Suprapubic skin (tissue), 4 donors: ENCODE results near the gene RAPGEF6. TPM values are rescaled to one million over a fixed set of nuclear protein-coding genes. Genes with fewer than 3 reads are reported as not detected.
A peak's percentile ranks its signal among the peaks of the same experiment; 100 is the strongest.

Experiments used
- DNase-seq, 2 donors: peaks; one replicate each; pipeline ENCODE4 v3.0.0-alpha.2; 2019; ENCODE audit warnings: low spot score in 2 of 2
- H3K27ac ChIP-seq: fragments of 200-600 bp; sonication (generic); one replicate; pipeline ENCODE4 v1.5.1; 2019
- H3K27me3 ChIP-seq: fragments of 200-600 bp; sonication (generic); one replicate; pipeline ENCODE4 v1.5.1; 2019
- H3K36me3 ChIP-seq: fragments of 200-600 bp; sonication (generic); one replicate; pipeline ENCODE4 v1.5.1; 2019
- H3K4me1 ChIP-seq: fragments of 200-600 bp; sonication (generic); one replicate; pipeline ENCODE4 v1.5.1; 2019
- H3K4me3 ChIP-seq: fragments of 200-600 bp; sonication (generic); one replicate; pipeline ENCODE4 v1.5.1; 2019; ENCODE audit warnings: mild to moderate bottlenecking
- H3K9me3 ChIP-seq: fragments of 200-600 bp; sonication (generic); one replicate; pipeline ENCODE4 v1.5.1; 2019
- CTCF ChIP-seq, 2 donors: fragments of 200-600 bp in 1 of 2; fragments of 450-650 bp in 1 of 2; sonication (generic) in 1 of 2; IDR thresholded peaks; one replicate each; pipeline ENCODE4 v1.5.1; 2016 to 2019; ENCODE audit warnings: antibody characterized with exemption in 2 of 2, mild to moderate bottlenecking in 1 of 2, moderate library complexity in 1 of 2
- EP300 ChIP-seq: sonication (generic); formaldehyde crosslinking; IDR thresholded peaks from one replicate; pipeline ENCODE4 v1.6.1; 2017; ENCODE audit warnings: antibody characterized with exemption
- POLR2A ChIP-seq, 2 donors: fragments of 450-650 bp; IDR thresholded peaks; one replicate each; pipeline ENCODE4 v1.6.1; 2017; ENCODE audit warnings: antibody characterized with exemption in 2 of 2, mild to moderate bottlenecking in 2 of 2, moderate library complexity in 2 of 2
- POLR2AphosphoS5 ChIP-seq, 3 donors: sonication (generic); formaldehyde crosslinking; IDR thresholded peaks; one replicate each; pipeline ENCODE4 v1.6.1; 2017; ENCODE audit warnings: antibody characterized with exemption in 3 of 3
- WGBS: methylation state at CpG from one replicate; pipeline ENCODE4 v1.1.5; 2018; 5-methylcytosine and 5-hydroxymethylcytosine counted together
- total RNA-seq, 4 donors: library from RNA; depleted of rRNA; stranded (reverse); fragments of >200 nt; gene quantifications; one replicate each; pipeline ENCODE4 v1.1.0, GENCODE V29; 2016

RAPGEF6 gene
- 10 to 100 TPM; 17.8 to 38.3 (median 20.6) TPM for total RNA-seq

- Histone ChIP-seq H3K4me3 (peak within 1 kb of the TSS; percentile 76), H3K36me3 (no peaks in the 10 kb centered on the region), H3K27me3 (no peaks in the 10 kb centered on the region), H3K9me3 (no peaks in the 10 kb centered on the region), H3K4me1 (peaks cover 34% of the 10 kb centered on the region), H3K27ac (peak within 1 kb of the TSS; percentile 99)
- peak; percentile 98 to 99 for DNase-seq
- TF ChIP-seq EP300 (no peak), POLR2A (IDR thresholded peaks at IDR 0.05) (peak; percentile 67 to 85), POLR2AphosphoS5 (IDR thresholded peaks at IDR 0.05) (peak; percentile 79 to 83 (median 80))
- under 1% methylated on average over 35 of the region's 55 CpGs for WGBS
These were observed at the start of gene RAPGEF6 for GRCh38 chr5:131634996-131635683. Gene RAPGEF6 (minus strand): TSS chr5:131635229. CDS start chr5:131635030, 199 bp downstream.

GRCh38 chr5:131684595-131684994 is 49.6 kb upstream of the RAPGEF6 start:
- no peak for DNase-seq
- H3K4me3 ChIP-seq = no peak overlapping the region
- H3K9me3 ChIP-seq = no peaks in the 10 kb centered on the region
- H3K27ac ChIP-seq = no peak overlapping the region
- H3K4me1 ChIP-seq = peaks cover 4% of the 10 kb centered on the region
- TF ChIP-seq EP300 (no peak), POLR2AphosphoS5 (IDR thresholded peaks at IDR 0.05) (no peak), POLR2A (IDR thresholded peaks at IDR 0.05) (no peak), CTCF (IDR thresholded peaks at IDR 0.05) (no peak)
- peaks cover 9% of the 10 kb centered on the region for H3K36me3 ChIP-seq
- H3K27me3 ChIP-seq = no peaks in the 10 kb centered on the region

GRCh38 chr5:131684051-131684450 is 49.0 kb upstream of the RAPGEF6 start:
- TF ChIP-seq POLR2A (IDR thresholded peaks at IDR 0.05) = no peak
- TF ChIP-seq CTCF (IDR thresholded peaks at IDR 0.05) = no peak
- TF ChIP-seq EP300 = no peak
- no peak for TF ChIP-seq POLR2AphosphoS5 (IDR thresholded peaks at IDR 0.05)
- H3K4me1 ChIP-seq = peaks cover 6% of the 10 kb centered on the region
- H3K4me3 ChIP-seq = no peak overlapping the region
- no peaks in the 10 kb centered on the region for H3K27me3 ChIP-seq
- H3K9me3 ChIP-seq = no peaks in the 10 kb centered on the region
- WGBS = 65% methylated on average over 1 of the region's 1 CpG
- no peak overlapping the region for H3K27ac ChIP-seq
- DNase-seq = no peak
- peaks cover 11% of the 10 kb centered on the region for H3K36me3 ChIP-seq

GRCh38 chr5:131682826-131683225 is 47.8 kb upstream of the RAPGEF6 start:
- no peak for DNase-seq
- 81% methylated on average over 2 of the region's 2 CpGs for WGBS
- TF ChIP-seq EP300 (no peak), CTCF (IDR thresholded peaks at IDR 0.05) (no peak), POLR2A (IDR thresholded peaks at IDR 0.05) (no peak), POLR2AphosphoS5 (IDR thresholded peaks at IDR 0.05) (no peak)

GRCh38 chr5:131682175-131682574 is 47.1 kb upstream of the RAPGEF6 start:
- WGBS = 97% methylated on average over 5 of the region's 5 CpGs
- Histone ChIP-seq H3K9me3 (no peaks in the 10 kb centered on the region), H3K27ac (no peak overlapping the region), H3K4me3 (no peak overlapping the region), H3K36me3 (peaks cover 29% of the 10 kb centered on the region), H3K4me1 (peaks cover 6% of the 10 kb centered on the region), H3K27me3 (no peaks in the 10 kb centered on the region)
- no peak for DNase-seq
- TF ChIP-seq EP300 (no peak), POLR2AphosphoS5 (IDR thresholded peaks at IDR 0.05) (no peak), POLR2A (IDR thresholded peaks at IDR 0.05) (no peak), CTCF (IDR thresholded peaks at IDR 0.05) (no peak)

More at GRCh38 chr5:131682826-131683225, 47.8 kb upstream of the RAPGEF6 start:
- Histone ChIP-seq H3K4me3 (no peak overlapping the region), H3K27me3 (no peaks in the 10 kb centered on the region), H3K4me1 (peaks cover 6% of the 10 kb centered on the region), H3K9me3 (no peaks in the 10 kb centered on the region), H3K36me3 (peaks cover 23% of the 10 kb centered on the region), H3K27ac (no peak overlapping the region)
